ENCODE data around the gene TPSD1.
"Not testable (repeated sequence)": the region's sequence is repeated elsewhere in the genome, so short reads cannot be mapped to it uniquely, and the experiment has no call there.

The TPSD1 gene

DNA sequence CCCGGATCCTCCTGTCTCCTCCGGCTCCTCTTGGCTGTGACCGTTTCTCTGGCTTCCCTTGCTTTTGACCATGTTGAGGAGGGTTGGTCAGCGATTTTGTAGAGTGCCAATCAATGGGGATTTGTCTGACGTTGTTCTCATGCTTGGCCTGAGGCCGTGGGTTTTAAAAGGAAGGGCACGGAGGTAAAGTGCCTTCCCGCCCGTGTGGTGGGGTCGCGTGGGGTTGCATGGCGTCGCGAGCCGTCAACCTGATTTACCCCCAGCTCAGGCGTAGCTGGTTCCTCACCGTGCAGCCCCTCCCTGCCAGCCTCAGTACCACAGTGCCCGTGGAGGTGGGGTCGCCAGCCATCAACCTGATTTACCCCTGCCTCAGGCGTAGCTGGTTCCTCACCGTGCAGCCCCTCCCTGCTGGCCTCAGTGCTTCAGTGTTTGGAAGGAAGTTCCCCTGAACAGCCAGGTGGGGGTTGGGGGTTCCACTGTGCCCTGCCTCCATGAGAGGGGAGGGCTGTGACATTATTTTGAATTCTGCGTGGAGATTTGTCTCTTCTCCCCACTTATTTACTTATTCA, 10.3 kb upstream of the TPSD1 start:
- no peaks in the 10 kb centered on the region for H3K4me1 ChIP-seq
- H3K9me3 ChIP-seq = no peaks in the 10 kb centered on the region
- TF ChIP-seq, protein P1, sequence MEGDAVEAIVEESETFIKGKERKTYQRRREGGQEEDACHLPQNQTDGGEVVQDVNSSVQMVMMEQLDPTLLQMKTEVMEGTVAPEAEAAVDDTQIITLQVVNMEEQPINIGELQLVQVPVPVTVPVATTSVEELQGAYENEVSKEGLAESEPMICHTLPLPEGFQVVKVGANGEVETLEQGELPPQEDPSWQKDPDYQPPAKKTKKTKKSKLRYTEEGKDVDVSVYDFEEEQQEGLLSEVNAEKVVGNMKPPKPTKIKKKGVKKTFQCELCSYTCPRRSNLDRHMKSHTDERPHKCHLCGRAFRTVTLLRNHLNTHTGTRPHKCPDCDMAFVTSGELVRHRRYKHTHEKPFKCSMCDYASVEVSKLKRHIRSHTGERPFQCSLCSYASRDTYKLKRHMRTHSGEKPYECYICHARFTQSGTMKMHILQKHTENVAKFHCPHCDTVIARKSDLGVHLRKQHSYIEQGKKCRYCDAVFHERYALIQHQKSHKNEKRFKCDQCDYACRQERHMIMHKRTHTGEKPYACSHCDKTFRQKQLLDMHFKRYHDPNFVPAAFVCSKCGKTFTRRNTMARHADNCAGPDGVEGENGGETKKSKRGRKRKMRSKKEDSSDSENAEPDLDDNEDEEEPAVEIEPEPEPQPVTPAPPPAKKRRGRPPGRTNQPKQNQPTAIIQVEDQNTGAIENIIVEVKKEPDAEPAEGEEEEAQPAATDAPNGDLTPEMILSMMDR (IDR thresholded peaks at IDR 0.05; ENCODE audit: low read depth, low read length) = no peak

DNA sequence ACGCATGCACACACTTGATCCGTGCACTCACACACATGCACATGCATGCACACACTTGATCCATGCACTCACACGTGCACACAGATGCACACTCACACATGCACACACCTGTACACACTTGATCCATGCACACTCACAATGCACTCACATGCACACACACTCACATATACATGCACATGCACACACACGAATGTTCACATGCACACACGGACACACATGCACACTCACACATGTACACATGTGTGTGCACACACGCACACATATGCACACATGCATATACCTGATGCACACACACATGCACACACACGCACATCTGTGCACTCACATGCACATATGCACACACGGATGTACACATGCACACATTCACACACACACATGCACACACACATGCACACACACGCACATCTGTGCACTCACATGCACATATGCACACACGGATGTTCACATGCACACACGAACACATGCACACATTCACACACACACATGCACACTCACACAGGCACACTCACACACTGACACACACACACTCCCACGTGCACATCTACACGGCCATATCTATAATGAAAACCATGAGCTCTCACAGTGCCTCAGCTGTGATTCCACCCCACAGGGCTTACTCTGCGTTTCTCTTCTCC, 7.8 kb upstream of the TPSD1 start:
- not testable (repeated sequence) for H3K4me1 ChIP-seq; H3K4me3 ChIP-seq (ENCODE audit: low read depth, low read length); H3K36me3 ChIP-seq; DNase-seq; H3K9me3 ChIP-seq
- H3K27me3 ChIP-seq = peaks cover 32% of the 10 kb centered on the region

More for the DNA sequence above, 10.3 kb upstream of the TPSD1 start:
- DNase-seq = no peak
- no peaks in the 10 kb centered on the region for H3K36me3 ChIP-seq
- H3K4me3 ChIP-seq (ENCODE audit: low read depth, low read length) = no peak overlapping the region
- H3K27me3 ChIP-seq = peaks cover 32% of the 10 kb centered on the region

DNA sequence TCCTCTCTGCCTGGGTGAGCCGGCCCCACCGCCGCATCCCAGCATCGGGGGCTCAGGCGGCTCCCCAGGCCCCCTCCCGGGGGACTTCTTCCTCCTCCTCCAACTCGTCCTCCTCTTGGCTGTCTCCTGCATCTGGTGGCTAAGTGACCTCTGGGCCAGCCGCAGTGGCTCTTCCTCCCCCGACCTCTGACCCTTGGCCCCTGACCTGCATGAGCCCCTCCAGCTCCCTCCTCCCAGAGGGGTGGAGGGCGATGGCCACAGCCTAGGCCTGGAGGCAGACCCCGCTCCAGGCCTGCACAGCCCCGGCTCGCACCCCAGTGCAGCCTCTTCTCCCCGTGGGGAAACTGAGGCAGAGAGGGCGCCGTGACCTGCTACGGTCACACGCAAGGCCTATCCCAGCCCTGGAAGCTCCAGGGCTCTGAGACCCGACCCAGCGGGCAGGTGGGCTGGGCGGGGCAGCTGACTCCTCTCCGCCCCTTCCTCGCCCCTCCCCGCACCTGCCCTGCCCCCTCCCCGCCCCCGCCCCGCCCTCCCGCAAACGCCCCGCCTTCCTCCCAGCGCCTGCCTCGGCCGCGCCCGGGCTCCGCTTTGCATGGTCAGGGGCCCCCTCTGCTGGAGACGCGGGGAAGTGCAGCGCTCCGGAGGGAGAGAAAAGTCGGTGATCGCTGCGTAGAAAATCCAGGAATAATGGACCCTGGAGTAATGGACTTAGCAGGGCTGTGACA, 6.7 kb upstream of the TPSD1 start:
- DNase-seq; H3K36me3 ChIP-seq; H3K4me3 ChIP-seq (ENCODE audit: low read depth, low read length); H3K9me3 ChIP-seq; H3K4me1 ChIP-seq: not testable (repeated sequence)
- H3K27me3 ChIP-seq = peaks cover 32% of the 10 kb centered on the region

DNA sequence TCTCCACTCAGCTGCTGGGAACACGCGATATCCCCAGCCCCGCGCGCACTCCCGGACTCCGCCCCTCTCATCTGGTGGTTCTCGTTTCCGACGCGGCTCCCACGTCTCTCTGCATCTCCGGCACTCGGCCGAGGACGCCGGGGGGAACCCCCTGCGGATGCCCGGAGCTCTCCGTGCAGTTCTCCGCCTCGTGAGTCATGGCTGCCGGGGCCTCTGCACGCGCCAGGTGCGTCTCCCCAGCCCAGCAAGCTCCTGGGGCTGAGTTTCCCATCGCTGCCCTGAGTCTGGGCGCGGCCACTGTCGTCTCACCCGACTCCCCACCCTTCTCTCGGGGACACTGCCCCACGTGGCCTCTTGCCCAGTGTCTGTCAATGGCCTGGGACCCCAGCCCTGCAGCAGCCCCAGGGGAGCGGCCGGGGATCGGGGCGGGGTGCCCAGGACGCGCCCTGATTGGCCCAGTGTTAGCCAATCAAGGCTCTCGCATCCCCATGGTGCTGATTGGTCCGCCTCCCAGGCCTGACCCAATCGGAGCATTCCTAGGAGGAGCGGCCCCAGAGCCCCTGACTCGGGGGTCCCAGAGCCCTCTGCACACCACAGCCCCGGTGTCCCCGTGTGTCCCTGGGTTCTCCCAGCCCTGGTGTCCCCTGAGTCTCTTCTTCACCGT, 2.0 kb upstream of the TPSD1 start:
- not testable (repeated sequence) for H3K4me1 ChIP-seq; H3K36me3 ChIP-seq; DNase-seq; H3K9me3 ChIP-seq; H3K4me3 ChIP-seq (ENCODE audit: low read depth, low read length)
- H3K27me3 ChIP-seq = peaks cover 14% of the 10 kb centered on the region

DNA sequence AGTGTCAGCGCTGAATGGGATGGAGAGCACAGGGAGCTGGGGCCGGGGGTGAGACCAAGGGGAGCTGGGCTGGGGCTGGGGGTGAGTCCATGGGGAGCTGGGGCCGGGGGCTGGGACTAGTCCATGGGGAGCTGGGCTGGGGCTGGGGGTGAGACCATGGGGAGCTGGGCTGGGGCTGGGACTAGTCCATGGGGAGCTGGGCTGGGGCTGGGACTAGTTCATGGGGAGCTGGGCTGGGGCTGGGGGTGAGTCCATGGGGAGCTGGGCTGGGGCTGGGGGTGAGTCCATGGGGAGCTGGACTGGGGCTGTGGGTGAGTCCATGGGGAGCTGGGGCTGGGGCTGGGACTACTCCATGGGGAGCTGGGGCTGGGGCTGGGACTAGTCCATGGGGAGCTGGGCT, 1.0 kb upstream of the TPSD1 start:
- H3K4me1 ChIP-seq; H3K36me3 ChIP-seq; H3K9me3 ChIP-seq; DNase-seq; H3K4me3 ChIP-seq (ENCODE audit: low read depth, low read length): not testable (repeated sequence)
- H3K27me3 ChIP-seq = peaks cover 24% of the 10 kb centered on the region

DNA sequence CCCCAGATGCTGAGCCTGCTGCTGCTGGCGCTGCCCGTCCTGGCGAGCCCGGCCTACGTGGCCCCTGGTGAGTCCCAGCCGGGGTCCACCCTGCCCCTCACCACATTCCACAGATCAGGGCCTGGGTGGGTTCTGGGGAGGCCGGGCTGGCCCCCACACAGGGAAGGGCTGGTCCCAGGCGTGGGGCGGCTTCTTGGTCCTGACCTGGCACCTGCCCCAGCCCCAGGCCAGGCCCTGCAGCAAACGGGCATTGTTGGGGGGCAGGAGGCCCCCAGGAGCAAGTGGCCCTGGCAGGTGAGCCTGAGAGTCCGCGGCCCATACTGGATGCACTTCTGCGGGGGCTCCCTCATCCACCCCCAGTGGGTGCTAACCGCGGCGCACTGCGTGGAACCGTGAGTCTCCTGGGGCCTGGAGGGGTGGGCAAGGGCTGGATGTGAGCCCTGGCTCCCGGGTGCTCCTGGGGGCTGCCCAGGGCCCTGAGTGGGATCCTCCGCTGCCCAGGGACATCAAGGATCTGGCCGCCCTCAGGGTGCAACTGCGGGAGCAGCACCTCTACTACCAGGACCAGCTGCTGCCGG, 516 bp downstream of the TPSD1 start:
- not testable (repeated sequence) for H3K9me3 ChIP-seq; H3K36me3 ChIP-seq; H3K4me1 ChIP-seq; DNase-seq; H3K4me3 ChIP-seq (ENCODE audit: low read depth, low read length)
- H3K27me3 ChIP-seq = peaks cover 39% of the 10 kb centered on the region

DNA sequence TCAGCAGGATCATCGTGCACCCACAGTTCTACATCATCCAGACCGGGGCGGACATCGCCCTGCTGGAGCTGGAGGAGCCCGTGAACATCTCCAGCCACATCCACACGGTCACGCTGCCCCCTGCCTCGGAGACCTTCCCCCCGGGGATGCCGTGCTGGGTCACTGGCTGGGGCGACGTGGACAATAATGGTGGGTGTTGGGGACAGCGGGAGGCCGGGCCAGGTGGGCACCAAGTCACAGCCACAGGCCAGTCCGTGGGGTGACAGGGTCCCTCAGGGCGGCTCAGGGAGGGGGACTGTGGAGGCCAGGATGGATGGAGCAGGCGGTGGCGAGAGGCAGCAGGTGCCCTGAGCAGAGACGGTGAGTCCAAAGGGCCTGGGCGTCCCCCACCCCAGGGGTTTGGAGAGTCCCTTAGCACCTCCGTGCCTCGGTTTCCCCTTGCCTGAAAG, 1.0 kb downstream of the TPSD1 start:
- Histone ChIP-seq H3K4me3 (ENCODE audit: low read depth, low read length) (no peak overlapping the region), H3K36me3 (no peaks in the 10 kb centered on the region), H3K9me3 (no peaks in the 10 kb centered on the region), H3K27me3 (peaks cover 45% of the 10 kb centered on the region), H3K4me1 (no peaks in the 10 kb centered on the region)
- no peak for DNase-seq
- TF ChIP-seq, protein P1 (IDR thresholded peaks at IDR 0.05; ENCODE audit: low read depth, low read length) = no peak

DNA sequence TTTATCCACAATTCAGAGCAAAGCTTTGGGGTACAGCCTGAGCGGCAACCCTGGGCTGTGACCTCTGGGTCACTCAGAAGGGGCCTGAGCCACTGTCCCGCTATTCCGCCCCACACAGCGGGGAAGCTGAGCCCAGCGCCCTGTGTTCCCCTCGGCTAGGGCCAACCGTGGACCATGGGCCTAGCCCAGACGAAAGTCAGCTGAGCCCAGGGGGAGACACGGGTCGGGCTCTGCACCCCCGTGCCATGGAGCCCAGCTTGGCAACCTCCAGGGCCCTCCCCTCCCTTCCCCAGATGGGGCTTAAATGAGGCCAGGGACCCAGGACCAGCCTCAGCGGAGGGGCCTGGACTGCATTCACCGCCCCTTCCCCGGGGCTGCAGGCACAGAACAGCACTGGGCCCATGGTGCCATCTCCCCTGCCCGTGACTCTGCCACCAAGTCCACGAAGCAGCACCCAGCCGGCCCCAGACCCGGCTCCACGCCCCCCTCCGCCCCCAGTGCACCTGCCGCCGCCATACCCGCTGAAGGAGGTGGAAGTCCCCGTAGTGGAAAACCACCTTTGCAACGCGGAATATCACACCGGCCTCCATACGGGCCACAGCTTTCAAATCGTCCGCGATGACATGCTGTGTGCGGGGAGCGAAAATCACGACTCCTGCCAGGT, 1.8 kb downstream of the TPSD1 start:
- DNase-seq = no peak
- Histone ChIP-seq H3K36me3 (no peaks in the 10 kb centered on the region), H3K27me3 (peaks cover 52% of the 10 kb centered on the region), H3K9me3 (no peaks in the 10 kb centered on the region), H3K4me3 (ENCODE audit: low read depth, low read length) (no peak overlapping the region), H3K4me1 (no peaks in the 10 kb centered on the region)
- TF ChIP-seq, protein P1 (IDR thresholded peaks at IDR 0.05; ENCODE audit: low read depth, low read length) = no peak
